Liver (tissue), 9 donors: ENCODE data around the gene ABCC1. TPM values are rescaled to one million over a fixed set of nuclear protein-coding genes. Genes with fewer than 3 reads are reported as not detected.

Experiments
- DNase-seq: peaks from one replicate; pipeline ENCODE4 v3.0.0-alpha.2; 2017; ENCODE audit warnings: low spot score
- H3K27ac ChIP-seq, 2 donors: one replicate each; pipeline ENCODE4 v1.7.0; 2013; ENCODE audit warnings: inconsistent platforms in 2 of 2, low read length in 2 of 2, control low read depth in 1 of 2, low read depth in 1 of 2, mild to moderate bottlenecking in 1 of 2
- H3K27me3 ChIP-seq, 4 donors: one replicate each; pipeline versions ENCODE4 v1.6.1 to v1.7.0; 2013; ENCODE audit warnings: low read length in 3 of 4, inconsistent platforms in 1 of 4, mild to moderate bottlenecking in 1 of 4, moderate library complexity in 1 of 4; ENCODE audit not compliant: control insufficient read depth in 4 of 4, insufficient read depth in 4 of 4
- H3K36me3 ChIP-seq, 4 donors: one replicate each; pipeline versions ENCODE4 v1.6.1 to v1.7.0; 2013; ENCODE audit warnings: low read length in 3 of 4, mild to moderate bottlenecking in 3 of 4, low read depth in 1 of 4, moderate library complexity in 1 of 4; ENCODE audit not compliant: control insufficient read depth in 4 of 4, insufficient read depth in 3 of 4
- H3K4me1 ChIP-seq, 4 donors: one replicate each; pipeline versions ENCODE4 v1.6.1 to v1.7.0; 2013; ENCODE audit warnings: low read length in 3 of 4, mild to moderate bottlenecking in 3 of 4, moderate library complexity in 1 of 4; ENCODE audit not compliant: control insufficient read depth in 4 of 4, insufficient read depth in 4 of 4
- H3K4me3 ChIP-seq, 3 donors: one replicate each; pipeline versions ENCODE4 v1.6.1 to v1.7.0; 2013; ENCODE audit warnings: low read length in 3 of 3, control low read depth in 1 of 3, low read depth in 1 of 3, mild to moderate bottlenecking in 1 of 3
- H3K9ac ChIP-seq, 2 donors: one replicate each; pipeline ENCODE4 v1.7.0; 2013; ENCODE audit warnings: low read length in 2 of 2, mild to moderate bottlenecking in 2 of 2, moderate library complexity in 2 of 2, control low read depth in 1 of 2, low read depth in 1 of 2
- H3K9me3 ChIP-seq, 4 donors: one replicate each; pipeline versions ENCODE4 v1.6.1 to v1.7.0; 2013; ENCODE audit warnings: low read length in 3 of 4; ENCODE audit not compliant: control insufficient read depth in 4 of 4
- EGR1 ChIP-seq, 2 donors: IDR thresholded peaks; 2 replicates each; pipeline ENCODE4 v1.6.1; 2016 to 2018; ENCODE audit warnings: antibody characterized with exemption in 2 of 2, low read depth in 2 of 2
- FOXA1 ChIP-seq: IDR thresholded peaks from 2 replicates; pipeline ENCODE4 v1.6.1; 2016; ENCODE audit warnings: antibody characterized with exemption
- FOXA2 ChIP-seq: IDR thresholded peaks from 2 replicates; pipeline ENCODE4 v1.6.1; 2016; ENCODE audit warnings: antibody characterized with exemption
- GABPA ChIP-seq, 2 donors: IDR thresholded peaks in 1 of 2; conservative IDR thresholded peaks in 1 of 2; 2 replicates each; pipeline ENCODE4 v1.6.1; 2016; ENCODE audit warnings: antibody characterized with exemption in 2 of 2, mild to moderate bottlenecking in 1 of 2, moderate library complexity in 1 of 2
- HNF4A ChIP-seq, 2 donors: conservative IDR thresholded peaks; 2 replicates each; pipeline ENCODE4 v1.6.1; 2016; ENCODE audit warnings: antibody characterized with exemption in 2 of 2, mild to moderate bottlenecking in 2 of 2
- HNF4G ChIP-seq: IDR thresholded peaks from 2 replicates; pipeline ENCODE4 v1.6.1; 2016; ENCODE audit warnings: antibody characterized with exemption
- JUND ChIP-seq, 2 donors: IDR thresholded peaks; 2 replicates each; pipeline ENCODE4 v1.6.1; 2016; ENCODE audit warnings: antibody characterized with exemption in 2 of 2
- NR2F2 ChIP-seq: IDR thresholded peaks from 2 replicates; pipeline ENCODE4 v1.6.1; 2016; ENCODE audit warnings: antibody characterized with exemption
- RAD21 ChIP-seq, 2 donors: IDR thresholded peaks; 2 replicates each; pipeline ENCODE4 v1.6.1; 2016; ENCODE audit warnings: antibody characterized with exemption in 2 of 2, mild to moderate bottlenecking in 2 of 2
- RXRA ChIP-seq, 2 donors: IDR thresholded peaks; 2 replicates each; pipeline ENCODE4 v1.6.1; 2017 to 2018; ENCODE audit warnings: antibody characterized with exemption in 2 of 2, mild to moderate bottlenecking in 1 of 2
- SP1 ChIP-seq: IDR thresholded peaks from 2 replicates; pipeline ENCODE4 v1.6.1; 2018; ENCODE audit warnings: antibody characterized with exemption, mild to moderate bottlenecking
- TAF1 ChIP-seq: conservative IDR thresholded peaks from 2 replicates; pipeline ENCODE4 v1.6.1; 2016; ENCODE audit warnings: antibody characterized with exemption, mild to moderate bottlenecking
- YY1 ChIP-seq: IDR thresholded peaks from 2 replicates; pipeline ENCODE4 v1.6.1; 2016; ENCODE audit warnings: antibody characterized with exemption, mild to moderate bottlenecking
- WGBS: extraction: QIAGEN DNeasy Blood & Tissue Kit; methylation state at CpG from one replicate; pipeline ENCODE4 v1.1.7; 2013; 5-methylcytosine and 5-hydroxymethylcytosine counted together
- polyA plus RNA-seq, 2 donors: library from polyadenylated mRNA; stranded (reverse) in 1 of 2; unstranded in 1 of 2; fragments of 200-250 nt in 1 of 2; fragments of >200 nt in 1 of 2; fragmentation: Nextera tagmentation in 1 of 2; extraction: Ambion mirVana in 1 of 2; gene quantifications; one replicate each; pipeline versions ENCODE4 v1.2.1 to v1.2.3, GENCODE V29; 2013 to 2015
- total RNA-seq, 2 donors: library from RNA; depleted of rRNA; stranded (reverse); fragments of >200 nt; gene quantifications; one replicate each; pipeline ENCODE4 v1.2.3, GENCODE V29; 2014
- TF ChIP-seq, protein P1 (sequence below): fragments of 150-350 bp; IDR thresholded peaks from 2 replicates; pipeline ENCODE4 v1.5.1; 2017; ENCODE audit warnings: improper control_type of control experiment, low read depth, low read length; ENCODE audit not compliant: missing input control
- TF ChIP-seq, protein P2 (sequence below): IDR thresholded peaks from 2 replicates; pipeline ENCODE4 v1.6.1; 2016; ENCODE audit warnings: antibody characterized with exemption
- TF ChIP-seq, protein P3 (sequence below): IDR thresholded peaks from 2 replicates; pipeline ENCODE4 v1.6.1; 2016; ENCODE audit warnings: antibody characterized with exemption
- TF ChIP-seq, protein P4 (sequence below): IDR thresholded peaks from 2 replicates; pipeline ENCODE4 v1.6.1; 2016; ENCODE audit warnings: antibody characterized with exemption, mild to moderate bottlenecking
- TF ChIP-seq, protein P5 (sequence below): IDR thresholded peaks from 2 replicates; pipeline ENCODE4 v1.6.1; 2016; ENCODE audit warnings: antibody characterized with exemption
- donor health status: healthy.
- donor health status: healthy.
- donor health status: healthy.
- donor health status: healthy.
- donor health status: healthy.

ABCC1 gene
- total and polyA plus RNA-seq, 4 donors = 0.85 to 7.7 (median 4.2) TPM

DNA sequence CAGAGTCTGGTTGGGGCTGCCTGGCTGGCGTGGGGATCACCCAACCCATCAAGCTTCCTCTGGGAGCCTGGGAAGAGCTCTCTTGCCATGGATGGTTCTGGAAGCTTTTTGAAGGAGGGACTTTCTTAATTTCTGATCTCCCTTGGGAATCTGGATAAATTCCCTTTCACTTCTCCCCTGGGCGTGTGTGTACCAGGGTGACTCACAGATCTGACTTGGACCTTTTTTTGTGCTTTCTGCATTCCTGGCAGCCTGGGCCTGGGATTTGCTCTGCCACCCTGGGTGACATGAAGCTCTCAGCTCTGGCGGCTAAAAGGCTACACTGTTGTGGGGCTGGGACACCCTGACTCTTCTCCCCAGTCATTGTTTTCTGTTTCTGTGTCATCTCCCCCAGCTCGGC, 70.1 kb downstream of the ABCC1 start:
- no peak for DNase-seq
- 96% methylated on average over 4 of the region's 4 CpGs for WGBS
- TF ChIP-seq TAF1 (no peak), HNF4A (conservative IDR thresholded peaks at IDR 0.05) (no peak), NR2F2 (no peak), RXRA (IDR thresholded peaks at IDR 0.05) (no peak), RAD21 (IDR thresholded peaks at IDR 0.05) (no peak), FOXA1 (no peak), GABPA (IDR thresholded peaks at IDR 0.05 in 1 of 2, conservative IDR thresholded peaks at IDR 0.05 in 1 of 2) (no peak), JUND (IDR thresholded peaks at IDR 0.05) (no peak), YY1 (no peak), HNF4G (no peak), FOXA2 (no peak)
- TF ChIP-seq, protein P1, sequence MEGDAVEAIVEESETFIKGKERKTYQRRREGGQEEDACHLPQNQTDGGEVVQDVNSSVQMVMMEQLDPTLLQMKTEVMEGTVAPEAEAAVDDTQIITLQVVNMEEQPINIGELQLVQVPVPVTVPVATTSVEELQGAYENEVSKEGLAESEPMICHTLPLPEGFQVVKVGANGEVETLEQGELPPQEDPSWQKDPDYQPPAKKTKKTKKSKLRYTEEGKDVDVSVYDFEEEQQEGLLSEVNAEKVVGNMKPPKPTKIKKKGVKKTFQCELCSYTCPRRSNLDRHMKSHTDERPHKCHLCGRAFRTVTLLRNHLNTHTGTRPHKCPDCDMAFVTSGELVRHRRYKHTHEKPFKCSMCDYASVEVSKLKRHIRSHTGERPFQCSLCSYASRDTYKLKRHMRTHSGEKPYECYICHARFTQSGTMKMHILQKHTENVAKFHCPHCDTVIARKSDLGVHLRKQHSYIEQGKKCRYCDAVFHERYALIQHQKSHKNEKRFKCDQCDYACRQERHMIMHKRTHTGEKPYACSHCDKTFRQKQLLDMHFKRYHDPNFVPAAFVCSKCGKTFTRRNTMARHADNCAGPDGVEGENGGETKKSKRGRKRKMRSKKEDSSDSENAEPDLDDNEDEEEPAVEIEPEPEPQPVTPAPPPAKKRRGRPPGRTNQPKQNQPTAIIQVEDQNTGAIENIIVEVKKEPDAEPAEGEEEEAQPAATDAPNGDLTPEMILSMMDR = no peak
- TF ChIP-seq, protein P2, sequence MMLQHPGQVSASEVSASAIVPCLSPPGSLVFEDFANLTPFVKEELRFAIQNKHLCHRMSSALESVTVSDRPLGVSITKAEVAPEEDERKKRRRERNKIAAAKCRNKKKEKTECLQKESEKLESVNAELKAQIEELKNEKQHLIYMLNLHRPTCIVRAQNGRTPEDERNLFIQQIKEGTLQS = no peak
- TF ChIP-seq, protein P3, sequence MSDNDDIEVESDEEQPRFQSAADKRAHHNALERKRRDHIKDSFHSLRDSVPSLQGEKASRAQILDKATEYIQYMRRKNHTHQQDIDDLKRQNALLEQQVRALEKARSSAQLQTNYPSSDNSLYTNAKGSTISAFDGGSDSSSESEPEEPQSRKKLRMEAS = no peak
- TF ChIP-seq, protein P4, sequence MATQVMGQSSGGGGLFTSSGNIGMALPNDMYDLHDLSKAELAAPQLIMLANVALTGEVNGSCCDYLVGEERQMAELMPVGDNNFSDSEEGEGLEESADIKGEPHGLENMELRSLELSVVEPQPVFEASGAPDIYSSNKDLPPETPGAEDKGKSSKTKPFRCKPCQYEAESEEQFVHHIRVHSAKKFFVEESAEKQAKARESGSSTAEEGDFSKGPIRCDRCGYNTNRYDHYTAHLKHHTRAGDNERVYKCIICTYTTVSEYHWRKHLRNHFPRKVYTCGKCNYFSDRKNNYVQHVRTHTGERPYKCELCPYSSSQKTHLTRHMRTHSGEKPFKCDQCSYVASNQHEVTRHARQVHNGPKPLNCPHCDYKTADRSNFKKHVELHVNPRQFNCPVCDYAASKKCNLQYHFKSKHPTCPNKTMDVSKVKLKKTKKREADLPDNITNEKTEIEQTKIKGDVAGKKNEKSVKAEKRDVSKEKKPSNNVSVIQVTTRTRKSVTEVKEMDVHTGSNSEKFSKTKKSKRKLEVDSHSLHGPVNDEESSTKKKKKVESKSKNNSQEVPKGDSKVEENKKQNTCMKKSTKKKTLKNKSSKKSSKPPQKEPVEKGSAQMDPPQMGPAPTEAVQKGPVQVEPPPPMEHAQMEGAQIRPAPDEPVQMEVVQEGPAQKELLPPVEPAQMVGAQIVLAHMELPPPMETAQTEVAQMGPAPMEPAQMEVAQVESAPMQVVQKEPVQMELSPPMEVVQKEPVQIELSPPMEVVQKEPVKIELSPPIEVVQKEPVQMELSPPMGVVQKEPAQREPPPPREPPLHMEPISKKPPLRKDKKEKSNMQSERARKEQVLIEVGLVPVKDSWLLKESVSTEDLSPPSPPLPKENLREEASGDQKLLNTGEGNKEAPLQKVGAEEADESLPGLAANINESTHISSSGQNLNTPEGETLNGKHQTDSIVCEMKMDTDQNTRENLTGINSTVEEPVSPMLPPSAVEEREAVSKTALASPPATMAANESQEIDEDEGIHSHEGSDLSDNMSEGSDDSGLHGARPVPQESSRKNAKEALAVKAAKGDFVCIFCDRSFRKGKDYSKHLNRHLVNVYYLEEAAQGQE = no peak
- TF ChIP-seq, protein P5, sequence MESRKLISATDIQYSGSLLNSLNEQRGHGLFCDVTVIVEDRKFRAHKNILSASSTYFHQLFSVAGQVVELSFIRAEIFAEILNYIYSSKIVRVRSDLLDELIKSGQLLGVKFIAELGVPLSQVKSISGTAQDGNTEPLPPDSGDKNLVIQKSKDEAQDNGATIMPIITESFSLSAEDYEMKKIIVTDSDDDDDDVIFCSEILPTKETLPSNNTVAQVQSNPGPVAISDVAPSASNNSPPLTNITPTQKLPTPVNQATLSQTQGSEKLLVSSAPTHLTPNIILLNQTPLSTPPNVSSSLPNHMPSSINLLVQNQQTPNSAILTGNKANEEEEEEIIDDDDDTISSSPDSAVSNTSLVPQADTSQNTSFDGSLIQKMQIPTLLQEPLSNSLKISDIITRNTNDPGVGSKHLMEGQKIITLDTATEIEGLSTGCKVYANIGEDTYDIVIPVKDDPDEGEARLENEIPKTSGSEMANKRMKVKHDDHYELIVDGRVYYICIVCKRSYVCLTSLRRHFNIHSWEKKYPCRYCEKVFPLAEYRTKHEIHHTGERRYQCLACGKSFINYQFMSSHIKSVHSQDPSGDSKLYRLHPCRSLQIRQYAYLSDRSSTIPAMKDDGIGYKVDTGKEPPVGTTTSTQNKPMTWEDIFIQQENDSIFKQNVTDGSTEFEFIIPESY = no peak
- no peak overlapping the region for H3K27ac ChIP-seq
- no peaks in the 10 kb centered on the region for H3K36me3 ChIP-seq
- no peaks in the 10 kb centered on the region for H3K9me3 ChIP-seq
- H3K4me3 ChIP-seq = no peak overlapping the region
- H3K9ac ChIP-seq = no peak overlapping the region
- H3K4me1 ChIP-seq = peaks cover 0 to 5% (median 2%) of the 10 kb centered on the region in 4 donors
- peaks cover 0 to 2% (median 0%) of the 10 kb centered on the region in 4 donors for H3K27me3 ChIP-seq

DNA sequence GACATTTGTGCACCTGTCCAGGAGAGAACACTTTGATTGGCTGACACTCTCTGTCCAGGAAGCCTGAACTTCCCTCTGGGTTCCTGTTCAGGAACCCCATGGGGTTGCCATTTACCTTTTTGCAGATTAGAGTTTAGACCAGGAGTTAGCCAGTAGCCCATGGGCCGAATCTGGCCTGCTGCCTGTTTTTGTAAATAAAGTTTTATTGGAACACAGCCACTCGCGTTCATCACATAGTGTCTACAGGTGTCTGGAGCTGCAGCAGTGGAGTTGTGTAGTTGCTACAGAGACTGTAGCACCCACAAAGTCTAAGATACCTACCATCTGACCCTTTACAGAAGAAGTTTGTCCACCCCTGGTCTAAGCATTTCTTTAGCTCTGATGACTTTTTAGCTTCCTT, 70.9 kb downstream of the ABCC1 start:
- no peak overlapping the region for H3K27ac ChIP-seq
- TF ChIP-seq EGR1 (IDR thresholded peaks at IDR 0.05; ENCODE audit: low read depth in 2 of 2) (no peak), SP1 (no peak), HNF4A (conservative IDR thresholded peaks at IDR 0.05) (no peak), FOXA2 (no peak), JUND (IDR thresholded peaks at IDR 0.05) (no peak), RXRA (IDR thresholded peaks at IDR 0.05) (no peak), YY1 (no peak)
- TF ChIP-seq, protein P4 = no peak
- WGBS = 88% methylated on average over 3 of the region's 3 CpGs
- H3K9ac ChIP-seq = no peak overlapping the region
- no peaks in the 10 kb centered on the region for H3K9me3 ChIP-seq
- DNase-seq = no peak
- H3K36me3 ChIP-seq = no peaks in the 10 kb centered on the region
- no peak overlapping the region for H3K4me3 ChIP-seq
- H3K4me1 ChIP-seq = no peaks in the 10 kb centered on the region
- peaks cover 0 to 2% (median 0%) of the 10 kb centered on the region in 4 donors for H3K27me3 ChIP-seq
